NCI-H1436 treated with DMSO at 0.1 percent for 48 hours (cell line): ENCODE measurements around the gene UACA.
"Not testable (repeated sequence)": the region's sequence is repeated elsewhere in the genome, so short reads cannot be mapped to it uniquely, and the experiment has no call there.

Source experiments
- DNase-seq: peaks from one replicate; lab custom pipeline; 2025; lab: John Stamatoyannopoulos, UW

UACA gene

DNA sequence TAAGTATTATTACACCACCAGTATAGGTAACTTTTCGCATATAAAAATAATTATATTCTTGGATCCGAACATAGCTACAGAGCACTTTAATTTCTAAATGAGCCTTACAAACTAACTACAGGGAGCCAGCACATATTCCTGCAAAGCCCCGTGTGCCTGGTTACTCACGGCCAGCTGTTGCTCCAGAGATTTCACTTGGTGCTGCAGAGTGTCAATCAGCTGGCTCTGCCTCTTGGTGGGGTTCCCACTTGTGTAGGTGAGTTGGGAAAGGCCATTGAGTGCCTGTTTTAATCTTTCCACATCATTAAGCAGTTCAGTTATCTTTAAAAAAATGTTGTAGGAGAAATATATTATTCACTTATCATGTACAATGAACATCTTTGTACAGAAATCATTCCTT, 98.9 kb downstream of the UACA start:
- DNase-seq, result no peak

DNA sequence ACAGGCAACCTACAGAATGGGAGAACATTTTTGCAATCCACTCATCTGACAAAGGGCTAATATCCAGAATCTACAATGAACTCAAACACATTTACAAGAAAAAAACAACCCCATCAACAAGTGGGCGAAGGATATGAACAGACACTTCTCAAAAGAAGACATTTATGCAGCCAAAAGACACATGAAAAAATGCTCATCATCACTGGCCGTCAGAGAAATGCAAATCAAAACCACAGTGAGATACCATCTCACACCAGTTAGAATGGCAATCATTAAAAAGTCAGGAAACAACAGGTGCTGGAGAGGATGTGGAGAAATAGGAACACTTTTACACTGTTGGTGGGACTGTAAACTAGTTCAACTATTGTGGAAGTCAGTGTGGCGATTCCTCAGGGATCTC, 100.3 kb downstream of the UACA start:
- not testable (repeated sequence) for DNase-seq

DNA sequence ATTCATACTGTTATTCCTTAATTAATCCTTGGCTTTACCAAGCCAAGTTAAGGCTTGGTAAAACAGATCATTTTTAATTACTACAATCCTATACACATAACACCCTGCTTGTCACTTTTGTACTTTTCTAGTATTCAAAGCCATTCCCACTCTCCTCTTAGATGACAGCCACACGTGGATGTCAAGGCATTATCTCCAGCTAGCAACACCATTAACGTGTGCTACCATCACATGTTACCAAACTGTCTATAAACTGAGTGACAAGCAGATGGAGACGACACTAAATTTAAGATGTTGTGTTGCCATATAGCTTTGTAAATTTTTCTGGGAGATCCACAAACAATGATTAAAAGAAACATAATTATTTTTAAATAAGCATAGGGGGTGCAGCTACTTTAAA, 103.7 kb downstream of the UACA start:
- DNase-seq, result no peak

DNA sequence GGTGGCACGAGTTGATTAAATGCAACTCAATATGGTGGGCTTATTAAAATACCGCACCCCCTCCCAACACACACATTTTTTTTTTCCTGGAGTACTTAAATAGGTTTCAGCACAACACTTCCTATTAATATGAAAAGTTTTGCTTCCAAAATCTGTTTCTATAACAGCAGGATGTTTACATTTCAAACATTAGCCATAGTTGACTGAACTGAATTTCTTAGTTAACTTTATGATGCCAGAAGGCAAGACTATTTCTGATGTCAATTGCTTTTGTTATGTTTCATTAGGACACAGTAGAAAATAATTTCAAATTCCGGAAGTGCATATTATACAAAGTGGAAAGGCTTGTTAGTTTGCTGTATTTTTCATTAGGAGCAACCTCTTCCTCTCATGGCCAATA, 104.7 kb downstream of the UACA start:
- no peak for DNase-seq

DNA sequence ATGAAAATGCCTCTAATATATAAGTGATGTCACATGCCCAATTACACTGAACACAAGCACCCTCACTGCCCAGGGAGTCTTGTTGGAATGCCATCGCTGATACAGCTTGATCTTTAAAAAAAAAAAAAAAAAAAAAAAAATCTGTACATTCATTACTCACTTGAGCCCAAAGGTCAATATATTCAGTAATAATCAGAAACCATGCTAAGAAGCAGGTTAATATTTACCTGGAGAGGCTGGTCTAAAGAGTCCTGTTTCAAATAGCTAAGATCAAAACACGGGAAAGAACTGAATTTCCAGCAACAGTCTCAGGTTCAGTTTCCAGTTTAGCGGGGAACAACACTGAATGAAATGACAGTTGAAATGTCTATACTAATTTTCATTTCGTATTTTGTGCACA, 109.9 kb downstream of the UACA start:
- DNase-seq, result no peak

DNA sequence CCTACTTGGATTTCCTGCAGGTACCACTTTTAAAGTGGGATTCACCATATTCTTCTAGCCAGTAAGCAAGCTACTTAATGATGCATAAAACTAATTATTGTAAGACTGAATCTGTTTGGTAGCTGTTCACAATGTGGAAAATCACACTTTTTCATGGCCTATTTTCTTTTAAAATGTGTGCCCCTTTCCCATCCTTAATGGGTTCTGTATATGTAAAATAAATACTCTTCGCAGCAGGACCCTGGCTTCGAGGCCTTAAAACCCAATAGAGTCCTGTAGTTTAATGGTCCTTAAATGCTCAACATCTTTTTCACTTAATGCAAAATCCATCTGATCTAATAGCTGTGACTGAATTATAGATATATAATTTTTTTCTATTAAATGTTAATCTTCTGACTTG, 111.0 kb downstream of the UACA start:
- no peak for DNase-seq

DNA sequence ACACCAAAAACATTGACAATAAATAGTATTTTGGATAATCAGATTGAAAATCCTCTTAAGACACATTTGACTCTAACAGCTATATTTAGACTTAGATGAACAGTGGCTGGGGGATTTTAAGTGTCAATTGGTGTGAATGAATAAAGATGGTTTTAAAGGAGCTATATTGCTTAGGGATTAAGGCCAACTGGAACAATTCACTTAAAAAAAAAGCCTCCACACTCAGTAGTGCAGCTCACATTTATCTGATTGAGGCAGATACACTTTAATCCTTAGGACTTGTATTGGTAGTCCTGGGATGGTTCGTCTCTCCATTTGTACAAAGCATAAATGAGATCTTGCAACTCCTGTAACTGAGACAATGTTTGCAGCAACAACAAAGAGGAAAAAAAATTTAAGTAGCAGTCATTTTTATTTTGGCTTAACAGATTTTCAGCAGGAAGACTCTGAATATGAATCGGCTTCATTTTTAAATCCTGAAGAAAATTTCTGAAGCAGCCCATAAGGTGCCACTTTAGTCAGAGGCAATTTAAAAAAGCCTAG, 112.0 kb downstream of the UACA start:
- no peak for DNase-seq

DNA sequence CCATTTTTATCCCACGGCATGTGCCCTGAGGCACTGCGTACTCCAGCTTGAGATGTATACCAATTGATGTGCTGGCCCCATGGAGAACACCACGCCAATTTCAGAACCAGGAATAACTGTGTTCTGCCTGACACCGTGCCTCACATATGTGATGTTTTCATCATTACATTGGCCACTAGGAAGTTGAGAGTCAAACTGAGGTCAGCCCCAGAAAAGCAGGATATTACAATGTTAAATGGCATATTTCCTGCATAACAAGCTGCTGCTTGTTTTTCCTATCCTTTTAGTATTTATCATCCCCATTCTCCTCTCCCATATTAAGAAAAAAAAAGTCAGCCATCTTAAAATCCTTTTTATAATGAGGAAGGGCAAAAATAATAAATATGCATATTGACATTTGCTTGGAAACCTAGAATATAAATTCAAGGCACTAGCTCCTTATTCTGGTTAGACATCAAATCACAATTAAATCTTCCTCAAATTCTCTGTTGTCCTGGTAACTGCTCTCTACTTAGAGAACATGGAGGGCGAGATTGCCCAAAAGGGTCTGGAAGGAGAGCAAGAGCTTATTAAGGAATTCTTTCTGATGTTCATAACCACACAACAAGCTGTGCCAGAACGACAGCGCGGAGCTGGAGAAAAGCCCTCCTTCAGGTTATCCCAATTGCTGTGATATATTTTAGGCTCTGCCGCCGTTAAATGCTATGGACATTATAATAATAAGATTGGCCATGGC, 112.6 kb downstream of the UACA start:
- no peak for DNase-seq

DNA sequence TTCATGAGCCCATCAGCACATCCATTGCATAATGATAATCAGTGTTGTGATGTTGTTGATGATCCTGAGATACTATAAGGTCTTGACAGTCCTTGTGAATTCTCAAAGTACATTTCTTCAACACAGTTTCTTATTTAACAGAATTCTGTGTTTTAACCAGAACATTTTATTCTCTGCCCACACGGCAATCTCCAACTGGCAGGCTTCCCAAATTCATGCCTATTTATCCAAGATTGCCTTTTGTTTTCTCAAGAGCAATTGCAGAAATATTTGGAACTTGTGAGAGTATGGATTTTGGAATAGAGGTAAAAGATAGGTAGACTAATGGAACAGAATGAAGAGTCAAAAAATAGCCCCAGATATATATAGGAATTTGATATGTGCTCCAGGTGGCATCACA, 116.0 kb downstream of the UACA start:
- no peak for DNase-seq

DNA sequence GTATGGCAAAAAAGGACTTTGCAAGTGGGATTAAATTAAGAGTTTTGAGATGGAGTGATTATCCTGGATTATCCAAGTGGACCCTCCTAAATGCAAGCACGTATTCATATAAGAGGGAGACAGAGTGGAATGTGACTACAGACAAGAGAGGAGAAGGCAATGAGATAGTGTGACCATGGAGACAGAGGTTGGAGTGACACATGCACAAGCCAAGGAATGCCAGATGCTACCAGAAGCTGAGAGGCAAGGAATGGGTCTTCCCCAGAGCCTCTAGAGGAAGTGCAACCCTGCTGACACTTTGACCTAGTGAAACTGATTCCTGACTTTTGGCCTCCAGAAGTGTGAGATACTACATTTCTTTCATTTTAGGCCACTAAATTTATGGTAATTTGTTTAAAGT, 117.2 kb downstream of the UACA start:
- DNase-seq, result no peak

DNA sequence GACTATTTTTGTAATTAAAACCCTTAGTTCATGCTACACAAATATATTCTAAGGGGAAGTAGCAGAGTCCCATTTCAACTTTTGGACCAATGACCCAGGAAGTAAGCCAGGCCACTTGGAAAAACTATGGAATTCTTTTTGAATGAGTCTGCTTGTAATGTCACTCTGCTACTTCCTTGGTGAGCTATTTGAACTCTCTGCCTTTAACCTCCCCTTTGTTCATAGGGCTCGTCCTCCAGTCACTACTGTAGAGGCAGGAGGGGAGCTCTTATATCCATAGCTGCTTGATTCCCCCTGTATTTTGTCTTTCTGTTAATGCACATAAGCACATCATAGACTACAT, 119.6 kb downstream of the UACA start:
- no peak for DNase-seq

DNA sequence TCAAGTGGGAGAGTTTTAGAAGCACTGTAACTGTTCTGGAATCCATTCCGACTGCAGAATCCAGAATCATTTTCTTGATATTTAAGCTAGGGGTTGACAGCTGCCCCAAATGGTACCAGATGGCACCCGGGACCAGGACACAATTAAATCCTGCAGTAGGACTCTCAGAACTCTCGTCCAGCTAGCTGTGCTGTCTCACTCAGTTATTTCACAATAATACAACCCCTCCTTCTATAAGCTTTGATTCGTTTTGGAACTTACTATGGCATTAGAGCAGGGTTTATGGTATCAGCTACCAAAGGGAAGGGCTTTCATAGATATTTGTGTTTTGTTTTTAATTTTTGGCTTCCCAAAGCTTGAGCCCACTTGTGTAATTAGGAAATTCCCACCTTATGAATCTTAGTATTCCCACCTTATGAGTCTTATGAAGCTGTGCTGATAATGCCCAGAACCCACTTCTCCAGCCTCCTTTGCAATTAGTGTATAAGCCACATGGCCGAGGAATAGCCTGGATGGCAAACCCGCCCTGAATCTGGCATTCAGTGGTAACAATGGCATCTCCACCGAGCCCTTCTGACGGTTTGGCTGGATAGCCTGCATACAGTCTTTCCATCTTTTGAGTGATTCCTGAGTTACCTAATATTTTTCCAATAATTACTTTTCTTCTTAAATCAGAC, 120.1 kb downstream of the UACA start:
- no peak for DNase-seq

DNA sequence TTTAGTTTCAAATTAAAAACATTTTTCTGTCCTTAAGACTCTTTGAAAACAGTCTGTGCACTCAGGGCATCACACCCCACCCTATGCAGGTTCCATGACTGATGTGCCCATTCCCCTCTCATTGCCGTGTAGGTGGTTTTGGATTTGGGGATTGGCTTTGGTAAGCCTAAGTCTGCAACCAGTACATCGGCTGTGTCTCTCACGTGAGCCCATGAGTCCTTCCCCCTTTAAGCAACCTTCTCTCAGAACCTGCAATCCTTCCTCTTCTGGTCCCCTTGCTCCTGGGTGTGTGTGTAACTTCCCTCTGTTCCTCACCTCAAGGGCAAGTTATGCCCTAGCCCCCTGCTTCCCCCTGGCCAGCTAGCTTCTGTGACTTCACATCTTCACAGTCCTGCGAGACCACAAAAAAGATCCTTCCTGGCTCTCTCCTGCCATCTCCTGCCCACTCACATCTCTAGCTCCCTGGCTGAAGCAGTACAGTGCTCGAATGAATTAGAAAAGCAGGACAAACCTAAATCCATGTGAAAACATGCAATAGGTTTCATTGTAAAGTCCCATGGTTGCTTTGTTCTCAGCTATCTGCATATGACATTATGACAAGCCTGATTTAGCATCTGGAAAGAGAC, 126.7 kb downstream of the UACA start:
- no peak for DNase-seq

DNA sequence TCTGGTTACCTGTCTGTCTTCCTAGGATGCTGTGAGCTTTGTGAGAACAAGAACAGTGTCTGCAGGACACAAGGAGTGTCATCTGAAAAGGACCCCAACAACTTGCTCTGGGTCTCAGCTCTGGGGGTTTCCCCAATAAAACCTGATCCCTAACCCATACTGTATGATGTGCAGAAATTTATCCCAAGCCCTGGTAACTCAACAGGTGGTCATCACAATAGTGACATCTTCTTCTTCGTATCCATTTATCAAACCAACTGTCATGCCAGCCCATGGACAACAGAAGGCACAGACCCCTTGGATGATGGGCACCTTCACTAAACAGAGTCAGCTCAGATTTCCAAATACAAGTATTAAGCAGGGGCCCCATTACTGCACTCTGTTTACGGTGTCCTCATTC, 127.5 kb downstream of the UACA start:
- DNase-seq, result no peak

DNA sequence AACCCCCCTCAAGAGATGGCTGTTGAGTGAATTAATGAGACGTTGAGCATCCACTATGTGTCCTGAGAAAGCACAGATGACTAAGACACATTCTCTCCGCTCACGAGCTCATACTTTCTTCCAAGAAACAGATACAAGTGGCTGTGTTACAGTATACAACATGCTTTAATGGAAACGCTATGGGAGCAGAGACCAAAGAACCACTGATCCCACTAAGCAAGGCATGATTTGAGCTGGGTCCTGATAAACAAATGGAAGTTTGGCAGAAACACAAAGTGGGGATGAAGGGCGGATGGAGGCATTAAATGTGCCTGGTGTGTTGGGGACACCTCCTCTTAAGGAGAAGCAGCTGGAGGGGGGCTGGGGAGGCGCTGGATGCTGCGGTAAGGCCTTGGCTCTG, 129.4 kb downstream of the UACA start:
- DNase-seq, result no peak

DNA sequence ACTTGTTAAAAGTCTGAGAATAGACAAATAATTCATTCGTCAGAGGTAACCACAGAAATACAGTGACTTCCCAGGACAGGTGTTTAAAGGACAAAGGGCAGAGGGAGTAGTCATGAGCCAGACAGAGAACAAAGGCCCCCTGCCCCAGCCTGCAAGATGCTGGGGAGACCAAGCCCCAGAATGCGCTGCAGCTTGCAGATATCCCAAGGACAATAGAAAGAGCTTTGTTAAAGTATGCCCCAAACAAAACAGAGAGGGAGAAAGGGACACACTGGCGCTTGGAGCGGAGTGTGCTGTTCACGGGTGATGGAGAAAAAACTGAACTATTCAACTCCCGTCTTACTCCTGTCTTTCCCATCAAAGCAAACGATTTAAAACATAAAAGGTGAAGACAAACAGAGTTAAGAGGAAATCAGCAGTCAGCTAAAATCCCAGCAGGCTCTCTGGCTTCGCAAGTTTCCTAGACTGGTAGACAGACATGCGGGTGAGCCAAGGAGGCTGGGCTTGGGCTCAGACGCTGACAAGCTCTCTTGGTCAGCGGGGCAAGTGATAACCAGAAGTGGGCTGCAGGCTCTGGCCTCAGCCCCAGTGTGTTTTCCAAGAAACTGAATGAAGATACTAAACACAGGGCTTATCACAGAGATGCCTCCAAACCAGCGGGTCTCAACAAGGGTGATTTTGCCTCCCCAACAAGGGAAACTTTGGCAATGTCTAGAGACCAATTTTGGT, 130.1 kb downstream of the UACA start:
- no peak for DNase-seq

DNA sequence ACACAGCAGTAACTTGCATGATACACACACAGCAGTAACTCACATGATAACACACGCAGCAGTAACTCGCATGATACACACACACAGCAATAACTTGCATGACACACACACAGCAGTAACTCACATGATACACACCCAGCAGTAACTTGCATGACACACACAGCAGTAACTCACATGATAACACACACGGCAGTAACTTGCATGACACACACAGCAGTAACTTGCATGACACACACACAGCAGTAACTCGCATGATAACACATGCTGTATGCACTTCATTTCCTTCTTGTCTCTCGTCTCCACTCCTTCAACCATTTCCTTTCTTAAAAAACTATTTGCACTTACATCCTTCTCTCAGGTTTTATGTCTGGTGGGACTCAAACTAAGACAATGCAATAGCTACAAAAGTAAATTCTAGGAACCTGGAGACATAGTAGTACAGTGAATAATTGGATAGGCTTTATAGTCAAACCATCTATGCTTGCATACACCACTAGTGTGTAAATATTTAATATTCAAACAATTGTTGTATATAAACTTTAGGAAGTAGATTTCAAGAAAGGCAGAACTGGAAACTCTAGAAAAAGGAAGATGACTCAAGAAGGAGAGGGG, 130.8 kb downstream of the UACA start:
- no peak for DNase-seq

DNA sequence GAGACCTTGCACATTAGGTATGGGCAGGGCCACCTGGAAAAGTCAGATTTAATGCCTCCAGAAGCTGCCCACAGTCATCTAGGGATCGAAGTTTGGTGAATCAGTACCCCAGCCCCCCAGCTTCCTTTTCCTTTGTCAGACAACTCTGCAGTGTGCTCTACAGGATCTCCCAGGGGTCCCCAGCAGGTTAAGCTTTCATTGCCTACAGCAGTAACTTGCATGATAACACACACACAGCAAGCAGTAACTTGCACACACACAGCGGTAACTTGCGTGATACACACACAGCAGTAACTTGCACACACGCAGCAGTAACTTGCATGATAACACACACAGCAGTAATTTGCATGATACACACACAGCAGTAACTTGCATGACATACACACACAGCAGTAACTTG, 131.3 kb downstream of the UACA start:
- DNase-seq, result no peak

DNA sequence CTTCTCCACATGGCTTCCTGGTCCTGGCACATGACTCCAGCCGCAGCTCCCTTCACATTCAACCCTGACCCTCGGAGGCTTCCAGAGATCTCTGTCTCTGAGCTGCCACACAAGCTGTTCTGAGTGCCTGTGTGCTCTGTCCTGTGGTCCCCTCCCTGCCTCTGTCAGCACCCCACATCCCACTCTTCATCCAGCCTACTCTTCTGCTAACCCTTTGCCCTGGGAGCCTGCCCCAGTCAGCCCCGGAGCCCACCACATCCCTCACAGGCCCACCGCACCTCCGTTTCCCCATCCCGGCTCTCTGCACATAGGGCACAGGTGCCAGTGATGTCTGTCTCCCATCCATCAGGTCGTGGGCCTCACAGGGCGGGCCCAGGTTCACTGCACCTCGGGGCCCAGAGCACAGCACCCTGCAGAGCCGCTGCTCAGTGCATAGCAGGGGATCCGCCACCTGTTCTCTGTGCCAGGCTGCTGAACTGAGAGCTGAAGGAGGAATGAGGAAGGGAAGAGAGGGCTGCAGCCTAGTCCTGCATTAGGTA, 133.6 kb downstream of the UACA start:
- DNase-seq, result no peak

DNA sequence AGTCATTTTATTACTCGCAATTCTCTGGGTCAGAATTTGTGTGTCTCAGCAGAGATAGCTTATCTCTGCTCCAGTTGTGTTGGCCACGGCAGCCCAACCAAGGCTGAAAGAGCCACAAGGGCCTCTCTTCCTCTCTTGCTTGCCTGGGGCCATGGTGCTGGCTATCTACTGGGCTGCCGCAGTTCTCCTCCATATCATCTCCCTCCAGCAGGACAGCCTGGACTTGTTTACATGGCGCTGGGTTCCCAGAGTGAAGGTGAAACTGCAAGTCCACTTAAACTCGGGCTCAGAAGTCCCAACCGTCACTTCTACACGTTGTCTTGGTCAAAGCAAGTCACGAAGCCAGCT, 134.8 kb downstream of the UACA start:
- no peak for DNase-seq

DNA sequence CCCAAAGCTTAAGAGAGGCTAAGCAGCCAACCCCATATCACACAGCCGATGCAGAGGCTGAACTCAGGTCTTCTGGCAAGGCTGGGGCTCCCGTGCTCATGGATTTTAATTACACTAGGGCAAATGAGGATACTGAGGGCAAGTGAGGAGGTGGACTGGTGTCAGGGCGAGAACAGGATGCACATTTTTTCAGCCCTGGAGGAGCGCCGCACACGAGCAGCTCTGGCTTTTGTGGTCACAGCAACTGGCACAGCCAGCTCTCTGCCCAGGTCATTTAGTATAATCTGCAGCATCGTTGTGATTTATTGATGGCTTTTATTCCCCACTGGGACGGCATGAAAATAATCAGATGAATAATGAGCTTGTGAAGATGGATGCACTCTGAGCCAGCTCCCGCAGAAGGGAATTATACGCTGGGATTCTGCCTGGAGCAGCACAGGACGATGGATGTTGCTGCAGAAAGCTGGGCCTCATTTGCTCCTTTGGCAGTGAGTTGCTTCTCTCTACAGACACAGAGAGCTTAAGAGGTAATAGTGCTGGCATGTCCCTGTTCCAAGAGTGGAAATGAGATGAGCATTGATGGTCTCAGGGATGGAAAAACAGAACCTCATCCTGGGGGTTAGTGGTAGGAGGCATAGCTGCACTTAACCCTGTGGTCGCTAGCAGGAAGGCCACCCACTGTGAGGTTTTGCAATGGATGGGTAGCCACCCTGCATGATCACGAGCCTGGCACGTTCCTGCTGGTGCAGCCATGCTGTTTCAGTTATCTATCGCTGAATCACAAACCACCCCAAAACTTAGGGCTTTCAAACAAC, 135.4 kb downstream of the UACA start:
- DNase-seq, result no peak
